NCI-H748 (cell line): Measurements from ENCODE around the gene TAS1R1.

Experiments used
- DNase-seq: peaks from one replicate; lab custom pipeline; 2025; ENCODE audit not compliant: unreplicated experiment; lab: John Stamatoyannopoulos, UW

TAS1R1 gene

DNA sequence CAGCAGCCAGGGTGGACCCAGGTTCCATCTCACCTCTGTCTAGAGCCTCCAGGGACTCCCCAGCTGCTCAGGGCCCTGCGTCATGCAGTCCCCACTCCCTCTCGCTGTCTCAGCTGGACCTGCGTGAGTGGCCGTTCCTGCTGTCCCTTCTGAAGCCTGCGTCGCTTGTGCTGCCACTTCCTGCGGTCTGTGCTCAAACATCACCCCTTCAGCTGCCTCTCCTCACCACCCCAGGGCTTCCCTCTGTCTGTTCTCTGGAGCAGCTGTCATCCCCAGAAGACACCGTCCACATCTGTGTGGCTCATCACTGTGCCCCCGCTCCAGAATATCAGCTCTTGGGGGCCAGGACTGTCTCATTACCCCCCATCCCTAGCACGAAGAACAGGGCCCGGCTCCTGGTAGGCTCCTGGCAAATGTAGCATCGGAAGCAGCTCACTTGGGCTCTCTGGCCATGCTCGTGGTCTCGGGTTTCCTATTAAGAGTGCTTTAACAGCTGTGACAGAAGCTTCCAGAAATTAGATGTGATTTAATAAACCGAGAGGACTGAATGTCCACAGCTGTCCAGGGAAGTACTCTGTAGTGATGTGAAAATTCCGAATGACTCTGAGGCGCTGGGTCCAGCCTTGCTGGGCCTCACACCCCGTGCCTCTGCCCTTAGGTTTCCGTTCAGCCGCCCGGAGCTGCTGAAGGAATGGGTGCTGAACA is 72.9 kb downstream of the TAS1R1 start:
- no peak for DNase-seq

DNA sequence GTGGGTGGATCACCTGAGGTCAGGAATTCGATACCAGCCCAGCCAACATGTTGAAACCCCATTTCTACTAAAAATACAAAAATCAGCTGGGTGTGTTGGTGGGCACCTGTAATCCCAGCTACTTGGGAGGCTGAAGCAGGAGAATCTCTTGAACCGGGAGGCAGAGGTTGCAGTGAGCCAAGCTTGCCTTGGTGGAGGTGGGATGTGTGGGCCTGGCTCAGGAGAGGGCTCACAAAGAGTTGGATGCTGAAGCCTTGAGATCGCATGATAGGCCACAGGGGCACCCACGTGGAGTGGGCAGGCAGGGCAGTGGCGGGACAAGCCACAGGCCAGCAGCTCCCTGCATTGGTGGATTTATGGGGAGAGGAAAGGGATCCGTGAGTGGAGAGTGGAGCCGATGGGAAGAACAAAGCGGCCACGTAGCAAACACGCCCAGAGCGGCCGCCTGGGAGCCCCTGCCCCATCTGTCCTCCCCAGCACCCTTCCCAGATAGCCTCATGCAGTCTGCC is 73.9 kb downstream of the TAS1R1 start:
- DNase-seq = no peak
